GM12878 (cell line): Measurements from ENCODE around the gene NPW. TPM values are rescaled to one million over a fixed set of nuclear protein-coding genes. Genes with fewer than 3 reads are reported as not detected.

Source experiments
- ATF3 ChIP-seq: IDR thresholded peaks from 2 replicates; pipeline ENCODE4 v1.6.1; 2011; ENCODE audit warnings: low read depth, mild to moderate bottlenecking, low read length, moderate library complexity, borderline replicate concordance; ENCODE audit errors: extremely low read depth
- CBFB ChIP-seq: IDR thresholded peaks from 2 replicates; pipeline ENCODE4 v1.6.1; 2016; ENCODE audit warnings: antibody characterized with exemption, low read depth
- E2F4 ChIP-seq: IDR thresholded peaks from 2 replicates; pipeline ENCODE4 v1.6.1; 2012; ENCODE audit warnings: low read depth, low read length, improper control_type of control experiment
- HCFC1 ChIP-seq: fragments of 150-350 bp; IDR thresholded peaks from 2 replicates; pipeline ENCODE4 v1.6.1; 2014; ENCODE audit warnings: low read length
- MTA2 ChIP-seq: fragments of 450-650 bp; IDR thresholded peaks from 2 replicates; pipeline ENCODE4 v1.6.1; 2016; ENCODE audit warnings: low read depth, mild to moderate bottlenecking, moderate library complexity
- MTA3 ChIP-seq: IDR thresholded peaks from 2 replicates; pipeline ENCODE4 v1.6.1; 2012; ENCODE audit warnings: low read length, inconsistent platforms, borderline replicate concordance
- NRF1 ChIP-seq: conservative IDR thresholded peaks from 2 replicates; pipeline ENCODE4 v1.6.1; 2011; ENCODE audit warnings: mild to moderate bottlenecking, low read depth, low read length, improper control_type of control experiment
- PBX3 ChIP-seq: IDR thresholded peaks from 2 replicates; pipeline ENCODE4 v1.6.1; 2011; ENCODE audit warnings: mild to moderate bottlenecking, low read depth, low read length, moderate library complexity; ENCODE audit not compliant: insufficient replicate concordance
- PRDM15 ChIP-seq: fragments of 450-650 bp; formaldehyde crosslinking; IDR thresholded peaks from 2 replicates; pipeline ENCODE4 v1.4.0; 2020; ENCODE audit warnings: mild to moderate bottlenecking, moderate library complexity
- RAD21 ChIP-seq: IDR thresholded peaks from 2 replicates; pipeline ENCODE4 v1.6.1; 2011; ENCODE audit warnings: mild to moderate bottlenecking, low read depth, low read length, moderate library complexity; ENCODE audit not compliant: insufficient read depth
- SKIL ChIP-seq: fragments of 450-650 bp; IDR thresholded peaks from 2 replicates; pipeline ENCODE4 v1.6.1; 2017; ENCODE audit warnings: mild to moderate bottlenecking, low read depth, inconsistent platforms; ENCODE audit not compliant: poor library complexity, severe bottlenecking
- TCF12 ChIP-seq: IDR thresholded peaks from 2 replicates; pipeline ENCODE4 v1.6.1; 2011; ENCODE audit warnings: low read depth, mild to moderate bottlenecking, low read length
- YBX1 ChIP-seq: fragments of 450-650 bp; IDR thresholded peaks from 2 replicates; pipeline ENCODE4 v1.6.1; 2016; ENCODE audit warnings: antibody characterized with exemption
- YY1 ChIP-seq: IDR thresholded peaks from 2 replicates; pipeline ENCODE4 v1.6.1; 2011; ENCODE audit warnings: low read depth, mild to moderate bottlenecking, low read length
- ZBTB4 ChIP-seq: fragments of 450-650 bp; formaldehyde crosslinking; IDR thresholded peaks from 2 replicates; pipeline ENCODE4 v1.4.0; 2022; ENCODE audit warnings: mild to moderate bottlenecking, moderate library complexity
- ZZZ3 ChIP-seq: IDR thresholded peaks from 2 replicates; pipeline ENCODE4 v1.6.1; 2011; ENCODE audit warnings: low read depth; ENCODE audit not compliant: control insufficient read depth, insufficient read length
- polyA plus RNA-seq, 11 experiments: library from polyadenylated mRNA; depleted of rRNA in 4 of 11; unstranded in 6 of 11; stranded (reverse) in 5 of 11; fragments of >200 nt; fragmentation: Nextera tagmentation in 4 of 11; fragmentation: Illumina TruSeq in 1 of 11; extraction: Ambion mirVana in 4 of 11; extraction: Trizol in 1 of 11; gene quantifications; 1 replicate in 1 of 11; 2 replicates in 10 of 11; pipeline versions ENCODE4 v1.2.1 to v1.2.3, GENCODE V29; 2011 to 2016; ENCODE audit warnings: inconsistent platforms in 2 of 11, missing spikeins in 2 of 11, low read depth in 1 of 11
- total RNA-seq, 4 experiments: library from RNA; depleted of rRNA in 3 of 4; stranded (reverse); fragments of >200 nt in 3 of 4; fragmentation: Illumina TruSeq in 1 of 4; extraction: Trizol in 1 of 4; gene quantifications; 2 replicates each; pipeline versions ENCODE4 v1.2.1 to v1.2.3, GENCODE V29; 2013 to 2021

The NPW gene
- total and polyA plus RNA-seq, 10 of the 15 experiments (the other 5 are each of a cell fraction or from before 2014, with no cell fraction given): 0.23 to 2.5 (median 0.98) TPM; not detected in 4

- no peak; the same call in 1 of the 2 replicates for TF ChIP-seq TCF12
- no peak for TF ChIP-seq SKIL
- TF ChIP-seq YY1: peak; percentile 97
- no peak for TF ChIP-seq YBX1
- TF ChIP-seq E2F4: no peak
- no peak for TF ChIP-seq ZZZ3
- no peak for TF ChIP-seq PBX3
- TF ChIP-seq ATF3: peak; percentile 98
- TF ChIP-seq MTA3: no peak
- TF ChIP-seq CBFB: no peak
- peak; percentile 99 for TF ChIP-seq HCFC1
- TF ChIP-seq NRF1: 0 out of 2 replicates have a peak, but pooled peaks have one; percentile 21
- TF ChIP-seq MTA2: no peak
- TF ChIP-seq PRDM15 (CRISPR knock-in tag): peak; percentile 75; the same call in 1 of the 2 replicates
- no peak for TF ChIP-seq RAD21
- TF ChIP-seq ZBTB4: 0 out of 2 replicates have a peak, but pooled peaks have one; percentile 44
Measured at GRCh38 chr16:2047330-2048115, 27.9 kb downstream of the NPW start, which contains the start of the genes NTHL1 and TSC2 (continued).
